HepG2 (cell line): ENCODE results near the gene DNAJC4. TPM values are rescaled to one million over a fixed set of nuclear protein-coding genes. Genes with fewer than 3 reads are reported as not detected.

Experiments used
- ATF7-NPFF ChIP-seq: sonication (generic); formaldehyde crosslinking; IDR thresholded peaks from 2 replicates; pipeline ENCODE4 v1.8.1; 2023; ENCODE audit warnings: mild to moderate bottlenecking, low read depth, missing genetic modification reagents, moderate library complexity
- ATRX ChIP-seq: sonication (generic); formaldehyde crosslinking; IDR thresholded peaks from 2 replicates; pipeline ENCODE4 v1.4.0; 2020; ENCODE audit warnings: missing genetic modification reagents, borderline replicate concordance
- HNF1B ChIP-seq: sonication (generic); formaldehyde crosslinking; IDR thresholded peaks from 2 replicates; pipeline ENCODE4 v1.5.1; 2020; ENCODE audit warnings: mild to moderate bottlenecking, moderate library complexity, missing genetic modification reagents
- HNRNPK ChIP-seq: fragments of 200-400 bp; formaldehyde crosslinking; IDR thresholded peaks from 2 replicates; pipeline ENCODE4 v1.6.1; 2018; ENCODE audit warnings: low read length, low read depth, moderate library complexity, mild to moderate bottlenecking; ENCODE audit not compliant: poor library complexity, severe bottlenecking
- NFYB ChIP-seq: sonication (generic); formaldehyde crosslinking; IDR thresholded peaks from 2 replicates; pipeline ENCODE4 v1.4.0; 2020; ENCODE audit warnings: missing genetic modification reagents
- PHF21A ChIP-seq: sonication (generic); formaldehyde crosslinking; IDR thresholded peaks from 2 replicates; pipeline ENCODE4 v1.5.0; 2020; ENCODE audit warnings: mild to moderate bottlenecking, missing genetic modification reagents
- PLRG1 ChIP-seq: fragments of 450-650 bp; conservative IDR thresholded peaks from 2 replicates; pipeline ENCODE4 v1.6.1; 2016
- REST ChIP-seq, 2 experiments: IDR thresholded peaks; 2 replicates each; pipeline ENCODE4 v1.6.1; 2011 to 2012; ENCODE audit warnings: low read length in 2 of 2, borderline replicate concordance in 1 of 2, low read depth in 1 of 2, mild to moderate bottlenecking in 1 of 2, moderate library complexity in 1 of 2
- RFXAP ChIP-seq: sonication (generic); formaldehyde crosslinking; IDR thresholded peaks from 2 replicates; pipeline ENCODE4 v1.4.0; 2020; ENCODE audit warnings: missing genetic modification reagents, borderline replicate concordance
- RNF219 ChIP-seq: sonication (generic); formaldehyde crosslinking; IDR thresholded peaks from 2 replicates; pipeline ENCODE4 v1.5.0; 2020; ENCODE audit warnings: mild to moderate bottlenecking, missing genetic modification reagents
- SNAI1 ChIP-seq: sonication (generic); formaldehyde crosslinking; IDR thresholded peaks from 2 replicates; pipeline ENCODE4 v1.5.0; 2020; ENCODE audit warnings: mild to moderate bottlenecking, missing genetic modification reagents, borderline replicate concordance
- ZBTB3 ChIP-seq: sonication (generic); formaldehyde crosslinking; IDR thresholded peaks from 2 replicates; pipeline ENCODE4 v1.4.0; 2020; ENCODE audit warnings: low read depth, mild to moderate bottlenecking, moderate library complexity, missing genetic modification reagents, borderline replicate concordance
- ZBTB8A ChIP-seq: sonication (generic); formaldehyde crosslinking; IDR thresholded peaks from 2 replicates; pipeline ENCODE4 v1.4.0; 2020; ENCODE audit warnings: mild to moderate bottlenecking, low read depth, missing genetic modification reagents, borderline replicate concordance
- ZFP37 ChIP-seq: sonication (generic); formaldehyde crosslinking; IDR thresholded peaks from 2 replicates; pipeline ENCODE4 v1.4.0; 2020; ENCODE audit warnings: missing genetic modification reagents, borderline replicate concordance
- ZFY ChIP-seq: sonication (generic); formaldehyde crosslinking; IDR thresholded peaks from 2 replicates; pipeline ENCODE4 v1.4.0; 2020; ENCODE audit warnings: missing genetic modification reagents
- ZKSCAN5 ChIP-seq: sonication (generic); formaldehyde crosslinking; IDR thresholded peaks from 2 replicates; pipeline ENCODE4 v1.5.1; 2020; ENCODE audit warnings: mild to moderate bottlenecking, missing genetic modification reagents
- ZNF710 ChIP-seq: sonication (generic); formaldehyde crosslinking; IDR thresholded peaks from 2 replicates; pipeline ENCODE4 v1.5.0; 2020; ENCODE audit warnings: mild to moderate bottlenecking, missing genetic modification reagents, borderline replicate concordance
- ZSCAN31 ChIP-seq: sonication (generic); formaldehyde crosslinking; IDR thresholded peaks from 2 replicates; pipeline ENCODE4 v1.5.0; 2020; ENCODE audit warnings: low read depth, mild to moderate bottlenecking, missing genetic modification reagents
- polyA plus RNA-seq, 8 experiments: library from polyadenylated mRNA; depleted of rRNA in 3 of 8; stranded (reverse) in 7 of 8; unstranded in 1 of 8; fragments of >200 nt; fragmentation: Illumina TruSeq in 4 of 8; extraction: Trizol in 4 of 8; gene quantifications; 2 replicates each; pipeline versions ENCODE4 v1.2.1 to v1.2.3, GENCODE V29; 2011 to 2016; ENCODE audit warnings: low read depth in 4 of 8, missing spikeins in 1 of 8, mixed read lengths in 1 of 8; ENCODE audit not compliant: insufficient read depth in 1 of 8
- total RNA-seq, 5 experiments: library from RNA; depleted of rRNA; stranded (reverse); fragments of >200 nt; fragmentation: Illumina TruSeq; extraction: Trizol; gene quantifications; 2 replicates each; pipeline ENCODE4 v1.2.3, GENCODE V29; 2016; ENCODE audit warnings: low read depth in 1 of 5

DNAJC4 gene
- total and polyA plus RNA-seq, 2 of the 13 experiments (the other 11 are each of a cell fraction or from before 2014, with no cell fraction given) = 10.3 to 60.8 TPM

GRCh38 chr11:64241491-64242374 lies 11.4 kb downstream of the DNAJC4 start (continued):
- peak; percentile 17; the same call in 1 of the 2 replicates for TF ChIP-seq HNF1B (CRISPR knock-in tag)
- no peak for TF ChIP-seq ZKSCAN5 (CRISPR knock-in tag)
- TF ChIP-seq RNF219 = no peak
- no peak for TF ChIP-seq PLRG1
- TF ChIP-seq RFXAP = no peak; the same call in 1 of the 2 replicates
- TF ChIP-seq ZNF710 (CRISPR knock-in tag) = no peak; the same call in 1 of the 2 replicates
- no peak for TF ChIP-seq PHF21A
- TF ChIP-seq ZFP37 (CRISPR knock-in tag) = no peak
- no peak for TF ChIP-seq ATRX (CRISPR knock-in tag)
- TF ChIP-seq SNAI1 = 0 out of 2 replicates have a peak, but pooled peaks have one; percentile 66
- TF ChIP-seq ZSCAN31 (CRISPR knock-in tag) = no peak
- no peak for TF ChIP-seq ATF7-NPFF (CRISPR knock-in tag)
- TF ChIP-seq ZBTB8A = no peak
- peak; percentile 65 for TF ChIP-seq NFYB (CRISPR knock-in tag)
- TF ChIP-seq ZFY (CRISPR knock-in tag) = no peak; the same call in 1 of the 2 replicates
- no peak for TF ChIP-seq REST (IDR thresholded peaks at IDR 0.05; ENCODE audit: borderline replicate concordance in 1 of 2, low read depth in 1 of 2, low read length in 2 of 2)
- no peak for TF ChIP-seq HNRNPK
- no peak for TF ChIP-seq ZBTB3
